Mesenchymal stem cell (in vitro differentiated cells and primary cell): Measurements from ENCODE around the gene RPP38.

Source experiments
- DNase-seq: peaks from one replicate; pipeline ENCODE4 v3.0.0-alpha.2; 2013
- H2AFZ ChIP-seq: one replicate; pipeline ENCODE4 v1.6.1; 2013; ENCODE audit warnings: low read depth, mild to moderate bottlenecking, control low read depth, inconsistent platforms, low read length, moderate library complexity
- H2AK5ac ChIP-seq: 2 replicates; pipeline ENCODE4 v1.6.1; 2013; ENCODE audit warnings: low read length, moderate library complexity, mild to moderate bottlenecking, inconsistent platforms; ENCODE audit not compliant: severe bottlenecking
- H2BK120ac ChIP-seq: one replicate; pipeline ENCODE4 v1.6.1; 2013; ENCODE audit warnings: low read depth, mild to moderate bottlenecking, inconsistent platforms, low read length, moderate library complexity
- H2BK12ac ChIP-seq, 2 experiments: one replicate each; pipeline ENCODE4 v1.6.1; 2013; ENCODE audit warnings: inconsistent platforms in 2 of 2, low read length in 2 of 2, mild to moderate bottlenecking in 2 of 2, moderate library complexity in 2 of 2, control low read depth in 1 of 2
- H2BK15ac ChIP-seq: one replicate; pipeline ENCODE4 v1.6.1; 2013; ENCODE audit warnings: mild to moderate bottlenecking, low read depth, inconsistent platforms; ENCODE audit not compliant: poor library complexity, severe bottlenecking
- H2BK5ac ChIP-seq: 2 replicates; pipeline ENCODE4 v1.6.1; 2013; ENCODE audit warnings: low read depth, mild to moderate bottlenecking, low read length, control low read depth, inconsistent platforms; ENCODE audit not compliant: poor library complexity, severe bottlenecking
- H3K14ac ChIP-seq, 2 experiments: one replicate each; pipeline ENCODE4 v1.6.1; 2013; ENCODE audit warnings: inconsistent platforms in 2 of 2, low read length in 2 of 2, control low read depth in 1 of 2, mild to moderate bottlenecking in 1 of 2, moderate library complexity in 1 of 2
- H3K18ac ChIP-seq, 2 experiments: one replicate each; pipeline ENCODE4 v1.6.1; 2013; ENCODE audit warnings: inconsistent platforms in 2 of 2, low read length in 2 of 2, control low read depth in 1 of 2, low read depth in 1 of 2, mild to moderate bottlenecking in 1 of 2
- H3K23ac ChIP-seq, 2 experiments: one replicate each; pipeline ENCODE4 v1.6.1; 2013; ENCODE audit warnings: inconsistent platforms in 2 of 2, low read length in 2 of 2, mild to moderate bottlenecking in 2 of 2, moderate library complexity in 2 of 2, control low read depth in 1 of 2
- H3K27ac ChIP-seq: 2 replicates; pipeline ENCODE4 v1.5.1; 2013; ENCODE audit warnings: mild to moderate bottlenecking, moderate library complexity, low read length, control low read depth, inconsistent platforms; ENCODE audit not compliant: poor library complexity, severe bottlenecking
- H3K27me3 ChIP-seq, 2 experiments: 2 replicates each; pipeline versions ENCODE4 v1.6.1 to v1.7.0; 2013; ENCODE audit warnings: low read length in 2 of 2, mild to moderate bottlenecking in 2 of 2, moderate library complexity in 2 of 2, control low read depth in 1 of 2, inconsistent platforms in 1 of 2; ENCODE audit not compliant: control insufficient read depth in 1 of 2, insufficient read depth in 1 of 2
- H3K36me3 ChIP-seq, 2 experiments: 2 replicates each; pipeline versions ENCODE4 v1.6.1 to v1.7.0; 2013; ENCODE audit warnings: low read length in 2 of 2, control low read depth in 1 of 2, inconsistent platforms in 1 of 2, low read depth in 1 of 2, mild to moderate bottlenecking in 1 of 2; ENCODE audit not compliant: insufficient read depth in 2 of 2, control insufficient read depth in 1 of 2
- H3K4ac ChIP-seq, 2 experiments: one replicate each; pipeline ENCODE4 v1.6.1; 2013; ENCODE audit warnings: inconsistent platforms in 2 of 2, low read length in 2 of 2, mild to moderate bottlenecking in 2 of 2, moderate library complexity in 2 of 2, control low read depth in 1 of 2, low read depth in 1 of 2
- H3K4me1 ChIP-seq: 2 replicates; pipeline ENCODE4 v1.6.1; 2013; ENCODE audit warnings: low read depth, low read length, control low read depth; ENCODE audit not compliant: control insufficient read depth, insufficient read depth
- H3K4me2 ChIP-seq: 2 replicates; pipeline ENCODE4 v1.6.1; 2013; ENCODE audit warnings: low read length, mild to moderate bottlenecking, inconsistent platforms; ENCODE audit not compliant: poor library complexity, severe bottlenecking
- H3K4me3 ChIP-seq, 2 experiments: 2 replicates each; pipeline versions ENCODE4 v1.5.1 to v1.7.0; 2013; ENCODE audit warnings: low read length in 2 of 2, mild to moderate bottlenecking in 2 of 2, control low read depth in 1 of 2, low read depth in 1 of 2; ENCODE audit not compliant: insufficient read depth in 1 of 2
- H3K79me1 ChIP-seq: replicated peaks from 2 replicates; pipeline ENCODE4 v1.6.1; 2013; ENCODE audit warnings: mild to moderate bottlenecking, control low read depth, low read length, inconsistent platforms; ENCODE audit not compliant: poor library complexity, severe bottlenecking
- H3K9ac ChIP-seq: 2 replicates; pipeline ENCODE4 v1.7.0; 2013; ENCODE audit warnings: mild to moderate bottlenecking, low read length, moderate library complexity
- H3K9me3 ChIP-seq: 2 replicates; pipeline ENCODE4 v1.7.0; 2013; ENCODE audit warnings: mild to moderate bottlenecking, low read length; ENCODE audit not compliant: control insufficient read depth
- H4K8ac ChIP-seq: one replicate; pipeline ENCODE4 v1.6.1; 2013; ENCODE audit warnings: inconsistent platforms, mild to moderate bottlenecking, low read length, moderate library complexity
- H4K91ac ChIP-seq: one replicate; pipeline ENCODE4 v1.6.1; 2013; ENCODE audit warnings: mild to moderate bottlenecking, low read length, inconsistent platforms
- WGBS: methylation state at CpG from one replicate; pipeline ENCODE4 v1.1.7; 2013; ENCODE audit warnings: mixed read lengths; 5-methylcytosine and 5-hydroxymethylcytosine counted together

Gene RPP38

GRCh38 chr10:15058689-15059088, 38.5 kb upstream of the RPP38 start:
- no peak overlapping the region for H4K8ac ChIP-seq
- peaks cover 8% of the 10 kb centered on the region for H3K9me3 ChIP-seq
- no peaks in the 10 kb centered on the region for H3K27me3 ChIP-seq
- no peak overlapping the region for H2BK120ac ChIP-seq
- H3K4me3 ChIP-seq = no peak overlapping the region
- no peak overlapping the region for H3K23ac ChIP-seq
- whole genome bisulfite sequencing = 100% methylated on average over 1 of the region's 1 CpG
- H2BK5ac ChIP-seq = no peak overlapping the region
- H3K4me1 ChIP-seq = no peaks in the 10 kb centered on the region
- no peaks in the 10 kb centered on the region for H3K79me1 ChIP-seq
- H2AFZ ChIP-seq = no peak overlapping the region
- no peak overlapping the region for H3K9ac ChIP-seq
- H3K27ac ChIP-seq = no peak overlapping the region
- no peak overlapping the region for H3K4me2 ChIP-seq
- no peak for DNase-seq
- H3K14ac ChIP-seq = no peak overlapping the region
- no peak overlapping the region for H3K18ac ChIP-seq
- no peak overlapping the region for H2BK15ac ChIP-seq
- H4K91ac ChIP-seq = no peak overlapping the region
- H2AK5ac ChIP-seq = no peak overlapping the region
- no peaks in the 10 kb centered on the region for H3K36me3 ChIP-seq
- no peak overlapping the region for H3K4ac ChIP-seq
- H2BK12ac ChIP-seq = no peak overlapping the region

GRCh38 chr10:15059914-15060313, 37.2 kb upstream of the RPP38 start:
- H3K36me3 ChIP-seq = no peaks in the 10 kb centered on the region
- 83% methylated on average over 3 of the region's 4 CpGs for WGBS

GRCh38 chr10:15060638-15061037, 36.5 kb upstream of the RPP38 start:
- Histone ChIP-seq H3K14ac (no peak overlapping the region), H3K9ac (no peak overlapping the region), H3K4me3 (no peak overlapping the region), H2BK12ac (no peak overlapping the region), H2AK5ac (no peak overlapping the region), H2BK120ac (no peak overlapping the region), H3K9me3 (peaks cover 16% of the 10 kb centered on the region), H3K23ac (no peak overlapping the region), H3K4me1 (no peaks in the 10 kb centered on the region), H3K4me2 (no peak overlapping the region), H4K8ac (no peak overlapping the region), H2BK5ac (no peak overlapping the region), H2AFZ (no peak overlapping the region), H4K91ac (no peak overlapping the region), H3K36me3 (no peaks in the 10 kb centered on the region), H3K4ac (no peak overlapping the region), H3K18ac (no peak overlapping the region), H3K27me3 (no peaks in the 10 kb centered on the region), H3K79me1 (no peaks in the 10 kb centered on the region), H3K27ac (no peak overlapping the region), H2BK15ac (no peak overlapping the region)
- DNase-seq = no peak
- WGBS = 85% methylated on average over 2 of the region's 2 CpGs

More at GRCh38 chr10:15059914-15060313, 37.2 kb upstream of the RPP38 start:
- no peak overlapping the region for H4K8ac ChIP-seq
- no peak overlapping the region for H2BK5ac ChIP-seq
- H3K4ac ChIP-seq = no peak overlapping the region
- H2BK12ac ChIP-seq = no peak overlapping the region
- H3K18ac ChIP-seq = no peak overlapping the region
- no peak overlapping the region for H2BK120ac ChIP-seq
- no peak overlapping the region for H3K4me2 ChIP-seq
- no peak overlapping the region for H2AFZ ChIP-seq
- H3K23ac ChIP-seq = no peak overlapping the region
- no peaks in the 10 kb centered on the region for H3K27me3 ChIP-seq
- no peak for DNase-seq
- no peak overlapping the region for H2BK15ac ChIP-seq
- H3K4me1 ChIP-seq = no peaks in the 10 kb centered on the region
- H3K14ac ChIP-seq = no peak overlapping the region
- no peak overlapping the region for H3K9ac ChIP-seq
- H3K27ac ChIP-seq = no peak overlapping the region
- no peaks in the 10 kb centered on the region for H3K79me1 ChIP-seq
- H3K9me3 ChIP-seq = peaks cover 9% of the 10 kb centered on the region
- H2AK5ac ChIP-seq = no peak overlapping the region
- no peak overlapping the region for H4K91ac ChIP-seq
- H3K4me3 ChIP-seq = no peak overlapping the region

GRCh38 chr10:15067154-15067553, 30.0 kb upstream of the RPP38 start:
- Histone ChIP-seq H3K36me3 (no peaks in the 10 kb centered on the region), H2BK15ac (no peak overlapping the region), H2BK5ac (no peak overlapping the region), H3K9ac (no peak overlapping the region), H3K9me3 (peaks cover 10% of the 10 kb centered on the region), H2AFZ (no peak overlapping the region), H3K4me1 (no peaks in the 10 kb centered on the region), H3K4me3 (no peak overlapping the region), H4K91ac (no peak overlapping the region), H2BK12ac (no peak overlapping the region), H3K23ac (no peak overlapping the region), H3K18ac (no peak overlapping the region), H3K27me3 (no peaks in the 10 kb centered on the region), H3K4me2 (no peak overlapping the region), H4K8ac (no peak overlapping the region), H2AK5ac (no peak overlapping the region), H3K79me1 (no peaks in the 10 kb centered on the region), H3K27ac (no peak overlapping the region), H3K4ac (no peak overlapping the region), H2BK120ac (no peak overlapping the region), H3K14ac (no peak overlapping the region)
- WGBS = 81% methylated on average over 5 of the region's 5 CpGs
- no peak for DNase-seq
